ENCODE measurements around the gene UPF2.

DNA sequence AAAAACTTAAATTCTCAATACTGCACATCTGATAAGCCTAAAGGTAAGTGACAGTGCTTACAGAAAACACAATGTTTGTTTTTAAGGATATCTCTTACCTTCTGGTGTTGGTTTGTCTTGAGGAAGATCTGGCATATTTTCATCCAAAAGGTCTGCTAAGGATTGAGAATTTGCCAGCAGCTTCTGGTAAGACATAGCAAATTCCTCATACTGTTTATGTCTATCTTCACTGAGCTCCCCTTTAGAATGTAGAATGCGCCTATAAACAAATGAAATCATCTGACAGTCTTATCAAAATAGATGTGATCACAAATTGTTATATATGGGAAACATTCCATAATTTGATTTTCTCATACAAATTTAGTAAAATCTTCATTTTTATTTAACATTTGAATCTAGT lies 28.7 kb downstream of the UPF2 start:
- TF ChIP-seq, protein P1, sequence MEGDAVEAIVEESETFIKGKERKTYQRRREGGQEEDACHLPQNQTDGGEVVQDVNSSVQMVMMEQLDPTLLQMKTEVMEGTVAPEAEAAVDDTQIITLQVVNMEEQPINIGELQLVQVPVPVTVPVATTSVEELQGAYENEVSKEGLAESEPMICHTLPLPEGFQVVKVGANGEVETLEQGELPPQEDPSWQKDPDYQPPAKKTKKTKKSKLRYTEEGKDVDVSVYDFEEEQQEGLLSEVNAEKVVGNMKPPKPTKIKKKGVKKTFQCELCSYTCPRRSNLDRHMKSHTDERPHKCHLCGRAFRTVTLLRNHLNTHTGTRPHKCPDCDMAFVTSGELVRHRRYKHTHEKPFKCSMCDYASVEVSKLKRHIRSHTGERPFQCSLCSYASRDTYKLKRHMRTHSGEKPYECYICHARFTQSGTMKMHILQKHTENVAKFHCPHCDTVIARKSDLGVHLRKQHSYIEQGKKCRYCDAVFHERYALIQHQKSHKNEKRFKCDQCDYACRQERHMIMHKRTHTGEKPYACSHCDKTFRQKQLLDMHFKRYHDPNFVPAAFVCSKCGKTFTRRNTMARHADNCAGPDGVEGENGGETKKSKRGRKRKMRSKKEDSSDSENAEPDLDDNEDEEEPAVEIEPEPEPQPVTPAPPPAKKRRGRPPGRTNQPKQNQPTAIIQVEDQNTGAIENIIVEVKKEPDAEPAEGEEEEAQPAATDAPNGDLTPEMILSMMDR (IDR thresholded peaks at IDR 0.05), result no peak
- no peak for TF ChIP-seq POLR2A (IDR thresholded peaks at IDR 0.05)
